Measurements from ENCODE around the gene TRIM63. TPM values are rescaled to one million over a fixed set of nuclear protein-coding genes. Genes with fewer than 3 reads are reported as not detected.

The TRIM63 gene
- total and polyA plus RNA-seq, 9 of the 15 experiments (the other 6 are each of a cell fraction or from before 2014, with no cell fraction given), result 0.08 to 0.57 (median 0.36) TPM

- TF ChIP-seq HOMEZ (CRISPR knock-in tag; IDR thresholded peaks at IDR 0.05), result 0 out of 2 replicates have a peak, but pooled peaks have one; percentile 65
- no peak for TF ChIP-seq LARP7 (IDR thresholded peaks at IDR 0.05)
- peak; percentile 44 to 66; a peak in 2 of 4 replicates for TF ChIP-seq MLLT1 (IDR thresholded peaks at IDR 0.05)
- no peak for TF ChIP-seq ZNF778 (CRISPR knock-in tag; IDR thresholded peaks at IDR 0.05)
- TF ChIP-seq KAT8 (IDR thresholded peaks at IDR 0.05; ENCODE audit: low read depth), result no peak
- TF ChIP-seq YY1 (IDR thresholded peaks at IDR 0.05; ENCODE audit: borderline replicate concordance in 1 of 3, control insufficient read depth in 1 of 3, extremely low read depth in 1 of 3, insufficient read depth in 3 of 3, insufficient read length in 1 of 3, insufficient replicate concordance in 2 of 3, low read depth in 1 of 3, low read length in 2 of 3), result peak; percentile 87 to 98 (median 96)
- TF ChIP-seq FOXM1 (IDR thresholded peaks at IDR 0.05; ENCODE audit: low read depth), result no peak
- TF ChIP-seq FOXM1 (CRISPR knock-in tag; IDR thresholded peaks at IDR 0.05; ENCODE audit: low read depth), result 0 out of 2 replicates have a peak, but pooled peaks have one; percentile 53
- no peak for TF ChIP-seq TSC22D4 (tag; IDR thresholded peaks at IDR 0.05)
- TF ChIP-seq MITF (IDR thresholded peaks at IDR 0.05), result no peak
- TF ChIP-seq SMC3 (conservative IDR thresholded peaks at IDR 0.05; ENCODE audit: insufficient read depth, low read depth, low read length), result no peak; the same call in 1 of the 2 replicates
- TF ChIP-seq HINFP (tag; conservative IDR thresholded peaks at IDR 0.05; ENCODE audit: low read depth), result no peak
- TF ChIP-seq ZBTB2 (IDR thresholded peaks at IDR 0.05), result no peak
Observed at GRCh38 chr1:26111530-26112406, 44.3 kb upstream of the TRIM63 start, which contains the start of gene PDIK1L (continued).
